GM23338 (cell line): ENCODE measurements around the gene FAM241A. TPM values are rescaled to one million over a fixed set of nuclear protein-coding genes. Genes with fewer than 3 reads are reported as not detected.

Experiments
- ATAC-seq: fragments of 200-7000 bp; cut with Tn5 transposase; 3 replicates; pipeline ENCODE4 v1.9.1; 2020
- DNase-seq: peaks from one replicate; pipeline ENCODE4 v3.0.0-alpha.2; 2015; ENCODE audit warnings: low spot score
- H2AFZ ChIP-seq: fragments of 200-600 bp; sonication (generic); 2 replicates; pipeline ENCODE4 v1.8.0; 2016; ENCODE audit warnings: antibody characterized with exemption, mild to moderate bottlenecking, moderate library complexity
- H3F3A ChIP-seq: fragments of 200-600 bp; sonication (generic); replicated peaks from 2 replicates; pipeline ENCODE4 v1.8.0; 2017; ENCODE audit warnings: antibody characterized with exemption, mixed run types, low read depth
- H3K27ac ChIP-seq: fragments of 200-600 bp; sonication (generic); 2 replicates; pipeline ENCODE4 v1.6.1; 2016; ENCODE audit warnings: low read depth
- H3K27me3 ChIP-seq: fragments of 200-600 bp; sonication (generic); 2 replicates; pipeline ENCODE4 v1.8.0; 2016; ENCODE audit warnings: mild to moderate bottlenecking, mixed run types, moderate library complexity; ENCODE audit not compliant: insufficient read depth
- H3K36me3 ChIP-seq: fragments of 200-600 bp; sonication (generic); 2 replicates; pipeline ENCODE4 v1.8.0; 2016; ENCODE audit warnings: mild to moderate bottlenecking; ENCODE audit not compliant: insufficient read depth
- H3K4me1 ChIP-seq: fragments of 200-600 bp; sonication (generic); 2 replicates; pipeline ENCODE4 v1.8.0; 2016; ENCODE audit warnings: mild to moderate bottlenecking, moderate library complexity; ENCODE audit not compliant: insufficient read depth
- H3K4me2 ChIP-seq: fragments of 200-600 bp; sonication (generic); 2 replicates; pipeline ENCODE4 v1.7.1; 2017; ENCODE audit warnings: mixed run types
- H3K4me3 ChIP-seq: fragments of 200-600 bp; sonication (generic); 2 replicates; pipeline ENCODE4 v1.6.1; 2016; ENCODE audit warnings: mixed run types
- H3K79me2 ChIP-seq: fragments of 200-600 bp; sonication (generic); replicated peaks from 2 replicates; pipeline ENCODE4 v1.8.0; 2017; ENCODE audit warnings: mild to moderate bottlenecking; ENCODE audit not compliant: insufficient read depth
- H3K9me2 ChIP-seq: fragments of 200-600 bp; sonication (generic); 2 replicates; pipeline ENCODE4 v1.8.0; 2017; ENCODE audit not compliant: insufficient read depth
- H4K20me1 ChIP-seq: fragments of 200-600 bp; sonication (generic); replicated peaks from 2 replicates; pipeline ENCODE4 v1.8.0; 2017; ENCODE audit warnings: mild to moderate bottlenecking; ENCODE audit not compliant: insufficient read depth
- H3K27ac Mint-ChIP-seq: 2 replicates; pipeline ENCODE4 v1.8.0; 2020; ENCODE audit warnings: inconsistent platforms, mild to moderate bottlenecking, moderate library complexity, mixed read lengths
- H3K27me3 Mint-ChIP-seq: 3 replicates; pipeline ENCODE4 v1.8.0; 2022; ENCODE audit warnings: low read depth, mild to moderate bottlenecking, moderate library complexity, mixed read lengths, inconsistent platforms; ENCODE audit not compliant: insufficient read depth, poor library complexity
- H3K36me3 Mint-ChIP-seq: 3 replicates; pipeline ENCODE4 v1.8.0; 2021; ENCODE audit warnings: low read depth, mild to moderate bottlenecking, inconsistent platforms, moderate library complexity, mixed read lengths
- H3K4me1 Mint-ChIP-seq: 3 replicates; pipeline ENCODE4 v1.8.0; 2020; ENCODE audit warnings: mild to moderate bottlenecking, inconsistent platforms, mixed read lengths
- H3K4me3 Mint-ChIP-seq: 3 replicates; pipeline ENCODE4 v1.8.0; 2021; ENCODE audit warnings: moderate library complexity, mild to moderate bottlenecking, inconsistent platforms, mixed read lengths
- H3K9me3 Mint-ChIP-seq: 3 replicates; pipeline ENCODE4 v1.8.0; 2020; ENCODE audit warnings: moderate library complexity, mild to moderate bottlenecking, inconsistent platforms, mixed read lengths
- CREB1 ChIP-seq: fragments of 250-450 bp; sonication (Bioruptor Pico); IDR thresholded peaks from 2 replicates; pipeline ENCODE4 v1.5.0; 2020; ENCODE audit warnings: low read depth, mild to moderate bottlenecking, moderate library complexity
- CTCF ChIP-seq, 2 experiments: fragments of 200-600 bp in 1 of 2; sonication (generic) in 1 of 2; conservative IDR thresholded peaks; 2 replicates each; pipeline versions ENCODE4 v1.5.1 to v1.6.1; 2016 to 2017; ENCODE audit warnings: antibody characterized with exemption in 2 of 2, low read depth in 2 of 2, mild to moderate bottlenecking in 2 of 2, moderate library complexity in 1 of 2
- ETS1 ChIP-seq: IDR thresholded peaks from 2 replicates; pipeline ENCODE4 v1.6.1; 2016; ENCODE audit warnings: antibody characterized with exemption
- EZH2 ChIP-seq: fragments of 200-600 bp; sonication (generic); IDR thresholded peaks from one replicate; pipeline ENCODE4 v1.8.0; 2017; ENCODE audit warnings: antibody characterized with exemption, mild to moderate bottlenecking, low read depth; ENCODE audit not compliant: unreplicated experiment
- EZH2phosphoT487 ChIP-seq: fragments of 200-600 bp; sonication (generic); IDR thresholded peaks from one replicate; pipeline ENCODE4 v1.8.1; 2018; ENCODE audit warnings: antibody characterized with exemption; ENCODE audit not compliant: unreplicated experiment
- JUNB ChIP-seq: IDR thresholded peaks from one replicate; pipeline ENCODE4 v1.6.1; 2016; ENCODE audit warnings: antibody characterized with exemption; ENCODE audit not compliant: unreplicated experiment
- NANOG ChIP-seq: IDR thresholded peaks from 2 replicates; pipeline ENCODE4 v1.6.1; 2016; ENCODE audit warnings: antibody characterized with exemption, borderline replicate concordance
- POLR2AphosphoS5 ChIP-seq: IDR thresholded peaks from 2 replicates; pipeline ENCODE4 v1.6.1; 2016; ENCODE audit warnings: antibody characterized with exemption, low read depth
- REST ChIP-seq: IDR thresholded peaks from one replicate; pipeline ENCODE4 v1.6.1; 2018; ENCODE audit warnings: antibody characterized with exemption; ENCODE audit not compliant: unreplicated experiment
- STAT1 ChIP-seq: IDR thresholded peaks from one replicate; pipeline ENCODE4 v1.6.1; 2016; ENCODE audit warnings: antibody characterized with exemption; ENCODE audit not compliant: unreplicated experiment
- ZNF114 ChIP-seq: fragments of 250-450 bp; sonication (Bioruptor Pico); IDR thresholded peaks from 2 replicates; pipeline ENCODE4 v1.5.0; 2020; ENCODE audit warnings: mild to moderate bottlenecking, moderate library complexity
- ZNF331 ChIP-seq: fragments of 250-450 bp; sonication (Bioruptor Pico); IDR thresholded peaks from 2 replicates; pipeline ENCODE4 v1.5.0; 2020; ENCODE audit warnings: low read depth, mild to moderate bottlenecking, moderate library complexity
- ZNF462 ChIP-seq: fragments of 250-450 bp; sonication (Bioruptor Pico); IDR thresholded peaks from 2 replicates; pipeline ENCODE4 v1.5.0; 2020; ENCODE audit warnings: mild to moderate bottlenecking, moderate library complexity
- polyA plus RNA-seq: library from polyadenylated mRNA; unstranded; fragments of >200 nt; fragmentation: Nextera tagmentation; extraction: Ambion mirVana; gene quantifications from 2 replicates; pipeline ENCODE4 v1.2.1, GENCODE V29; 2016
- total RNA-seq: library from RNA; depleted of rRNA; stranded (reverse); fragments of >200 nt; shearing (Covaris generic); gene quantifications from 2 replicates; pipeline ENCODE4 v1.2.3, GENCODE V29; 2014

Gene FAM241A
- total and polyA plus RNA-seq, 2 experiments from 2014 or later = 0.58 to 0.63 TPM

- Histone ChIP-seq H2AFZ (peak overlapping the region; percentile 58; the same call in 1 of the 2 replicates), H4K20me1 (no peaks in the 10 kb centered on the region)
- H3K27ac Mint-ChIP-seq = no peak overlapping the region
Observed at GRCh38 chr4:112112590-112113170, 32.6 kb upstream of the FAM241A start.

More at GRCh38 chr4:112112590-112113170, 32.6 kb upstream of the FAM241A start:
- TF ChIP-seq JUNB = no peak
- no peak for TF ChIP-seq REST
- no peak for TF ChIP-seq STAT1
- no peak for TF ChIP-seq ETS1
- no peak for TF ChIP-seq ZNF462 (CRISPR knock-in tag)
- no peak for TF ChIP-seq EZH2
- TF ChIP-seq ZNF114 (CRISPR knock-in tag) = no peak
- no peak for TF ChIP-seq EZH2phosphoT487
- no peak for TF ChIP-seq CTCF (conservative IDR thresholded peaks at IDR 0.05; ENCODE audit: low read depth in 2 of 2)
- TF ChIP-seq POLR2AphosphoS5 = no peak
- TF ChIP-seq NANOG = no peak
- no peak for TF ChIP-seq CREB1
- no peak for TF ChIP-seq ZNF331
- Histone ChIP-seq H3K36me3 (no peaks in the 10 kb centered on the region), H3K4me3 (no peak overlapping the region), H3F3A (no peaks in the 10 kb centered on the region), H3K79me2 (no peaks in the 10 kb centered on the region), H3K4me2 (no peak overlapping the region), H3K27ac (no peak overlapping the region), H3K9me2 (no peaks in the 10 kb centered on the region), H3K27me3 (no peaks in the 10 kb centered on the region), H3K4me1 (no peaks in the 10 kb centered on the region)
- DNase-seq (no peak), ATAC-seq (no peak)
- no peaks in the 10 kb centered on the region for H3K9me3 Mint-ChIP-seq
- H3K36me3 Mint-ChIP-seq = no peaks in the 10 kb centered on the region
- no peak overlapping the region for H3K4me3 Mint-ChIP-seq
- no peaks in the 10 kb centered on the region for H3K4me1 Mint-ChIP-seq
- no peaks in the 10 kb centered on the region for H3K27me3 Mint-ChIP-seq
